ENCODE results near the gene PDIA2. TPM values are rescaled to one million over a fixed set of nuclear protein-coding genes. Genes with fewer than 3 reads are reported as not detected.

PDIA2 gene
- total RNA-seq, 1 donor from 2014 or later: not detected

GRCh38 chr16:280552-280951 is 2.4 kb upstream of the PDIA2 start, which contains the start of gene ARHGDIG:
Gene ARHGDIG (plus strand): TSS chr16:280591. CDS start chr16:280681, 90 bp downstream.
- Histone ChIP-seq H3K4me3 (peak within 1 kb of the TSS; percentile 17 to 41), H3K9me3 (no peaks in the 10 kb centered on the region), H3K27ac (no peak within 1 kb of the TSS), H3K4me1 (peaks cover 22% of the 10 kb centered on the region), H3K27me3 (no peaks in the 10 kb centered on the region), H3K36me3 (no peaks in the 10 kb centered on the region)
- intact Hi-C loops (cut with DNase I): no loop called here
- no peak for DNase-seq (ENCODE audit: extremely low spot score in 2 of 2)
- TF ChIP-seq CTCF (IDR thresholded peaks at IDR 0.05): no peak
- TF ChIP-seq POLR2A (IDR thresholded peaks at IDR 0.05): no peak
- TF ChIP-seq POLR2AphosphoS5 (IDR thresholded peaks at IDR 0.05; ENCODE audit: insufficient read depth in 1 of 2, low read depth in 1 of 2): no peak

GRCh38 chr16:280991-281659 is 1.8 kb upstream of the PDIA2 start:
- H3K4me3 ChIP-seq: peak overlapping the region; percentile 17 to 41
- no peaks in the 10 kb centered on the region for H3K9me3 ChIP-seq
- peaks cover 19% of the 10 kb centered on the region for H3K4me1 ChIP-seq
- no peak overlapping the region for H3K27ac ChIP-seq
- H3K36me3 ChIP-seq: no peaks in the 10 kb centered on the region
- TF ChIP-seq POLR2A (IDR thresholded peaks at IDR 0.05) (no peak), POLR2AphosphoS5 (IDR thresholded peaks at IDR 0.05; ENCODE audit: insufficient read depth in 1 of 2, low read depth in 1 of 2) (no peak), CTCF (IDR thresholded peaks at IDR 0.05) (no peak)
- DNase-seq (ENCODE audit: extremely low spot score in 2 of 2): no peak
- intact Hi-C loops (cut with DNase I): no loop called here
- no peaks in the 10 kb centered on the region for H3K27me3 ChIP-seq

- no peak for DNase-seq (ENCODE audit: extremely low spot score in 2 of 2)
- intact Hi-C loops (cut with DNase I): no loop called here
- Histone ChIP-seq H3K4me3 (no peak overlapping the region), H3K9me3 (no peaks in the 10 kb centered on the region), H3K27ac (no peak overlapping the region), H3K36me3 (no peaks in the 10 kb centered on the region), H3K4me1 (peaks cover 18% of the 10 kb centered on the region), H3K27me3 (no peaks in the 10 kb centered on the region)
- TF ChIP-seq POLR2AphosphoS5 (IDR thresholded peaks at IDR 0.05; ENCODE audit: insufficient read depth in 1 of 2, low read depth in 1 of 2): no peak
- TF ChIP-seq CTCF (IDR thresholded peaks at IDR 0.05): no peak
- TF ChIP-seq POLR2A (IDR thresholded peaks at IDR 0.05): no peak
Observed at GRCh38 chr16:281660-282255, 1.2 kb upstream of the PDIA2 start.

- DNase-seq (ENCODE audit: extremely low spot score in 2 of 2): no peak
- no peaks in the 10 kb centered on the region for H3K9me3 ChIP-seq
- H3K4me1 ChIP-seq: peaks cover 18% of the 10 kb centered on the region
- no peak for TF ChIP-seq CTCF (IDR thresholded peaks at IDR 0.05)
- TF ChIP-seq POLR2AphosphoS5 (IDR thresholded peaks at IDR 0.05; ENCODE audit: insufficient read depth in 1 of 2, low read depth in 1 of 2): no peak
- TF ChIP-seq POLR2A (IDR thresholded peaks at IDR 0.05): no peak
- H3K27me3 ChIP-seq: no peaks in the 10 kb centered on the region
- no peak overlapping the region for H3K4me3 ChIP-seq
- no peak overlapping the region for H3K27ac ChIP-seq
- intact Hi-C loops (cut with DNase I): no loop called here
- H3K36me3 ChIP-seq: no peaks in the 10 kb centered on the region
Observed at GRCh38 chr16:282491-282890, 473 bp upstream of the PDIA2 start.

All from vagina (tissue), 2 donors.